ENCODE measurements around the gene DUSP8.
"Not testable (repeated sequence)": the region's sequence is repeated elsewhere in the genome, so short reads cannot be mapped to it uniquely, and the experiment has no call there.

The DUSP8 gene

GRCh38 chr11:1607901-1608300 lies 35.8 kb upstream of the DUSP8 start:
- H2BK120ac ChIP-seq (ENCODE audit: low read depth, low read length); H3K79me1 ChIP-seq (ENCODE audit: low read depth, low read length); H3K4ac ChIP-seq (ENCODE audit: low read length); H3K4me1 ChIP-seq (ENCODE audit: control insufficient read depth in 2 of 2, insufficient read depth in 1 of 2, low read depth in 1 of 2, low read length in 2 of 2); H3K36me3 ChIP-seq (replicated peaks in 1 of 2; ENCODE audit: control insufficient read depth in 2 of 2, insufficient read depth in 2 of 2, low read length in 2 of 2); H2BK12ac ChIP-seq (ENCODE audit: low read length); H2BK5ac ChIP-seq (ENCODE audit: low read length); H3K9me3 ChIP-seq (replicated peaks in 1 of 2; ENCODE audit: control insufficient read depth in 2 of 2, insufficient read depth in 1 of 2, low read depth in 1 of 2, low read length in 2 of 2); DNase-seq (ENCODE audit: low spot score); H3K4me3 ChIP-seq (ENCODE audit: low read length in 2 of 2); H2AFZ ChIP-seq (ENCODE audit: low read length); H3K4me2 ChIP-seq (ENCODE audit: insufficient read depth, low read length, poor library complexity, severe bottlenecking); H4K8ac ChIP-seq (ENCODE audit: low read depth, low read length); H3K23ac ChIP-seq (ENCODE audit: low read depth, low read length, poor library complexity); H3K27ac ChIP-seq (replicated peaks; ENCODE audit: low read length); H2BK15ac ChIP-seq (ENCODE audit: low read length); H4K91ac ChIP-seq (ENCODE audit: low read depth, low read length, poor library complexity); H3K18ac ChIP-seq (ENCODE audit: low read length); H3K14ac ChIP-seq (ENCODE audit: low read length); H3K9ac ChIP-seq (ENCODE audit: low read depth, low read length, poor library complexity); H2AK5ac ChIP-seq (ENCODE audit: low read depth, low read length): not testable (repeated sequence)
- H3K27me3 ChIP-seq (ENCODE audit: control insufficient read depth in 3 of 3, insufficient read depth in 3 of 3, low read depth in 1 of 3, low read length in 3 of 3), result peaks cover 0 to 41% (median 0%) of the 10 kb centered on the region in 3 experiments
- no CpG with 5 or more reads among the region's 5 CpGs for WGBS, 2 donors (ENCODE audit: extremely low coverage in 2 of 2, insufficient read length in 2 of 2, insufficient replicate concordance in 1 of 2)

DNA sequence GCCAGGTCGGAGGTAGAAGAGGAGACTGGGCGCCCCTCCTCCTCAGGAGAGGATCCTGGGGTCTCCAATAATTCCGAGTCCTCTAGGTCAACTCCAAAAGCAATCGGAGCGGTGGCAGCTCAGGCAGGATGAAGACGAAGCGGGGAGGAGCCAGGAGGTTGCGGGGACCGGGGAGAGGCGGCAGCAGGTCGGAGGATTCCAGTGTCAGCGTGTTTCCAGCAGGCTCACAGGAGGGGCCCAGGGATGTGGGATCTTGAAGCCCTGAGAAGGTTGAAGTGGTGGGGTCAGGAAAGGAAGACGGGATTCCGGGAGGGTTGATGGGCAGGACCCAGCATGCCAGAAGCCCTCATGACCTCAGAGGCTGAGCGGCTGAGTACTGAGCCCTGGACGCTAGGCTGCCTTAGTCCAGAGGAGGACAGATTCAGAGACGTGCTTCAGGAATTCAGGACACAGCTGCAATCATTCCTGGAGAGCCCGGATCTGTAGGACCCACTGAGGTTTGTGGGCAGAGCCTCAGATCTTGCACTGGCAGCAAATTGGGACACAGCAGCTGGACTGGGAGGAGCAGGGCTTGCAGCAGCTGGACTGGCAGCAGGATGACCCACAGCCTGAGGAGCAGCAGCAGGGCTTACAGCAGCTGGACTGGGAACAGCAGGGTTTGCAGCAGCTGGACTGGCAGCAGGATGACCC lies 35.2 kb upstream of the DUSP8 start:
- no CpG with 5 or more reads among the region's 18 CpGs for WGBS, 2 donors (ENCODE audit: extremely low coverage in 2 of 2, insufficient read length in 2 of 2, insufficient replicate concordance in 1 of 2)
- H3K36me3 ChIP-seq (replicated peaks in 1 of 2; ENCODE audit: control insufficient read depth in 2 of 2, insufficient read depth in 2 of 2, low read length in 2 of 2); DNase-seq (ENCODE audit: low spot score); H3K4me1 ChIP-seq (ENCODE audit: control insufficient read depth in 2 of 2, insufficient read depth in 1 of 2, low read depth in 1 of 2, low read length in 2 of 2); H3K4ac ChIP-seq (ENCODE audit: low read length); H2AK5ac ChIP-seq (ENCODE audit: low read depth, low read length); H3K27ac ChIP-seq (replicated peaks; ENCODE audit: low read length); H3K14ac ChIP-seq (ENCODE audit: low read length); H4K91ac ChIP-seq (ENCODE audit: low read depth, low read length, poor library complexity); H2BK12ac ChIP-seq (ENCODE audit: low read length); H4K8ac ChIP-seq (ENCODE audit: low read depth, low read length); H2BK15ac ChIP-seq (ENCODE audit: low read length); H3K23ac ChIP-seq (ENCODE audit: low read depth, low read length, poor library complexity); H3K4me2 ChIP-seq (ENCODE audit: insufficient read depth, low read length, poor library complexity, severe bottlenecking); H3K9ac ChIP-seq (ENCODE audit: low read depth, low read length, poor library complexity); H3K79me1 ChIP-seq (ENCODE audit: low read depth, low read length); H2BK120ac ChIP-seq (ENCODE audit: low read depth, low read length); H3K9me3 ChIP-seq (replicated peaks in 1 of 2; ENCODE audit: control insufficient read depth in 2 of 2, insufficient read depth in 1 of 2, low read depth in 1 of 2, low read length in 2 of 2); H3K4me3 ChIP-seq (ENCODE audit: low read length in 2 of 2); H2BK5ac ChIP-seq (ENCODE audit: low read length): not testable (repeated sequence)
- H3K18ac ChIP-seq (ENCODE audit: low read length), result peak overlapping the region; percentile 35
- peaks cover 0 to 41% (median 0%) of the 10 kb centered on the region in 3 experiments for H3K27me3 ChIP-seq (ENCODE audit: control insufficient read depth in 3 of 3, insufficient read depth in 3 of 3, low read depth in 1 of 3, low read length in 3 of 3)
- H2AFZ ChIP-seq (ENCODE audit: low read length), result peak overlapping the region; percentile 45

- not testable (repeated sequence) for H3K4ac ChIP-seq (ENCODE audit: low read length); DNase-seq (ENCODE audit: low spot score)
Measured at GRCh38 chr11:1605923-1606322, 33.9 kb upstream of the DUSP8 start.

GRCh38 chr11:1604711-1605110 lies 32.6 kb upstream of the DUSP8 start:
- DNase-seq (ENCODE audit: low spot score), result no peak
- Histone ChIP-seq H3K9me3 (replicated peaks in 1 of 2; ENCODE audit: control insufficient read depth in 2 of 2, insufficient read depth in 1 of 2, low read depth in 1 of 2, low read length in 2 of 2) (no peaks in the 10 kb centered on the region), H3K27me3 (ENCODE audit: control insufficient read depth in 3 of 3, insufficient read depth in 3 of 3, low read depth in 1 of 3, low read length in 3 of 3) (peaks cover 0 to 48% (median 0%) of the 10 kb centered on the region in 3 experiments), H2BK12ac (ENCODE audit: low read length) (no peak overlapping the region), H3K4ac (ENCODE audit: low read length) (no peak overlapping the region), H2AFZ (ENCODE audit: low read length) (no peak overlapping the region), H3K27ac (replicated peaks; ENCODE audit: low read length) (no peak overlapping the region), H3K79me1 (ENCODE audit: low read depth, low read length) (no peaks in the 10 kb centered on the region), H2AK5ac (ENCODE audit: low read depth, low read length) (peak overlapping the region; percentile 46), H3K4me2 (ENCODE audit: insufficient read depth, low read length, poor library complexity, severe bottlenecking) (no peak overlapping the region), H3K4me1 (ENCODE audit: control insufficient read depth in 2 of 2, insufficient read depth in 1 of 2, low read depth in 1 of 2, low read length in 2 of 2) (peaks cover 0 to 6% of the 10 kb centered on the region in 2 donors), H3K14ac (ENCODE audit: low read length) (peak overlapping the region; percentile 99), H3K23ac (ENCODE audit: low read depth, low read length, poor library complexity) (no peak overlapping the region), H2BK120ac (ENCODE audit: low read depth, low read length) (no peak overlapping the region), H3K9ac (ENCODE audit: low read depth, low read length, poor library complexity) (no peak overlapping the region), H2BK15ac (ENCODE audit: low read length) (peak overlapping the region; percentile 75), H2BK5ac (ENCODE audit: low read length) (peak overlapping the region; percentile 53), H4K8ac (ENCODE audit: low read depth, low read length) (no peak overlapping the region), H3K36me3 (replicated peaks in 1 of 2; ENCODE audit: control insufficient read depth in 2 of 2, insufficient read depth in 2 of 2, low read length in 2 of 2) (no peaks in the 10 kb centered on the region), H4K91ac (ENCODE audit: low read depth, low read length, poor library complexity) (no peak overlapping the region), H3K18ac (ENCODE audit: low read length) (no peak overlapping the region), H3K4me3 (ENCODE audit: low read length in 2 of 2) (no peak overlapping the region)
- no CpG with 5 or more reads among the region's 7 CpGs for WGBS, 2 donors (ENCODE audit: extremely low coverage in 2 of 2, insufficient read length in 2 of 2, insufficient replicate concordance in 1 of 2)

More at GRCh38 chr11:1605923-1606322, 33.9 kb upstream of the DUSP8 start:
- not testable (repeated sequence) for H3K4me3 ChIP-seq (ENCODE audit: low read length in 2 of 2); H3K9me3 ChIP-seq (replicated peaks in 1 of 2; ENCODE audit: control insufficient read depth in 2 of 2, insufficient read depth in 1 of 2, low read depth in 1 of 2, low read length in 2 of 2); H3K27ac ChIP-seq (replicated peaks; ENCODE audit: low read length); H2BK5ac ChIP-seq (ENCODE audit: low read length); H3K79me1 ChIP-seq (ENCODE audit: low read depth, low read length); H3K18ac ChIP-seq (ENCODE audit: low read length); H2AK5ac ChIP-seq (ENCODE audit: low read depth, low read length); H3K4me2 ChIP-seq (ENCODE audit: insufficient read depth, low read length, poor library complexity, severe bottlenecking); H4K8ac ChIP-seq (ENCODE audit: low read depth, low read length); H3K9ac ChIP-seq (ENCODE audit: low read depth, low read length, poor library complexity); H2BK12ac ChIP-seq (ENCODE audit: low read length); H3K4me1 ChIP-seq (ENCODE audit: control insufficient read depth in 2 of 2, insufficient read depth in 1 of 2, low read depth in 1 of 2, low read length in 2 of 2); H3K36me3 ChIP-seq (replicated peaks in 1 of 2; ENCODE audit: control insufficient read depth in 2 of 2, insufficient read depth in 2 of 2, low read length in 2 of 2); H4K91ac ChIP-seq (ENCODE audit: low read depth, low read length, poor library complexity); H3K14ac ChIP-seq (ENCODE audit: low read length); H2BK15ac ChIP-seq (ENCODE audit: low read length); H3K23ac ChIP-seq (ENCODE audit: low read depth, low read length, poor library complexity); H2AFZ ChIP-seq (ENCODE audit: low read length); H2BK120ac ChIP-seq (ENCODE audit: low read depth, low read length)
- peaks cover 0 to 41% (median 0%) of the 10 kb centered on the region in 3 experiments for H3K27me3 ChIP-seq (ENCODE audit: control insufficient read depth in 3 of 3, insufficient read depth in 3 of 3, low read depth in 1 of 3, low read length in 3 of 3)
- WGBS, 2 donors (ENCODE audit: extremely low coverage in 2 of 2, insufficient read length in 2 of 2, insufficient replicate concordance in 1 of 2), result no CpG with 5 or more reads among the region's 13 CpGs
